Trophoblast cell (in vitro differentiated cells and primary cell): ENCODE results near the gene POU2F1.

Experiments used
- DNase-seq, 2 donors: peaks; one replicate each; pipeline ENCODE4 v3.0.0-alpha.2; 2016
- H2AFZ ChIP-seq: 2 replicates; pipeline ENCODE4 v1.6.1; 2013; ENCODE audit warnings: low read length, moderate library complexity, mild to moderate bottlenecking; ENCODE audit not compliant: insufficient read depth, poor library complexity
- H2AK5ac ChIP-seq: 2 replicates; pipeline ENCODE4 v1.6.1; 2013; ENCODE audit warnings: mild to moderate bottlenecking, low read length
- H2BK120ac ChIP-seq: 2 replicates; pipeline ENCODE4 v1.6.1; 2013; ENCODE audit warnings: low read length, mild to moderate bottlenecking, moderate library complexity; ENCODE audit not compliant: insufficient read depth, poor library complexity
- H2BK12ac ChIP-seq: 2 replicates; pipeline ENCODE4 v1.6.1; 2013; ENCODE audit warnings: mild to moderate bottlenecking, low read length, moderate library complexity
- H2BK5ac ChIP-seq: 2 replicates; pipeline ENCODE4 v1.6.1; 2013; ENCODE audit warnings: low read length, low read depth, moderate library complexity, mild to moderate bottlenecking; ENCODE audit not compliant: poor library complexity
- H3K14ac ChIP-seq: 2 replicates; pipeline ENCODE4 v1.6.1; 2013; ENCODE audit warnings: mild to moderate bottlenecking, low read length
- H3K18ac ChIP-seq: 2 replicates; pipeline ENCODE4 v1.6.1; 2013; ENCODE audit warnings: mild to moderate bottlenecking, low read length
- H3K23ac ChIP-seq: 2 replicates; pipeline ENCODE4 v1.6.1; 2013; ENCODE audit warnings: low read length
- H3K27ac ChIP-seq: 2 replicates; pipeline ENCODE4 v1.5.1; 2013; ENCODE audit warnings: low read depth, mild to moderate bottlenecking, inconsistent platforms, low read length, moderate library complexity
- H3K27me3 ChIP-seq: 2 replicates; pipeline ENCODE4 v1.6.1; 2013; ENCODE audit warnings: inconsistent platforms, mild to moderate bottlenecking, low read length, moderate library complexity; ENCODE audit not compliant: insufficient read depth
- H3K36me3 ChIP-seq, 2 experiments: 1 replicate in 1 of 2; 2 replicates in 1 of 2; pipeline ENCODE4 v1.6.1; 2013; ENCODE audit warnings: low read length in 2 of 2, mild to moderate bottlenecking in 2 of 2, moderate library complexity in 1 of 2; ENCODE audit not compliant: insufficient read depth in 2 of 2, control insufficient read depth in 1 of 2
- H3K4ac ChIP-seq: 2 replicates; pipeline ENCODE4 v1.6.1; 2013; ENCODE audit warnings: low read depth, mild to moderate bottlenecking, low read length, moderate library complexity
- H3K4me1 ChIP-seq, 2 experiments: 1 replicate in 1 of 2; 2 replicates in 1 of 2; pipeline ENCODE4 v1.6.1; 2013; ENCODE audit warnings: low read length in 2 of 2, mild to moderate bottlenecking in 2 of 2, moderate library complexity in 1 of 2; ENCODE audit not compliant: insufficient read depth in 2 of 2, control insufficient read depth in 1 of 2
- H3K4me2 ChIP-seq: 2 replicates; pipeline ENCODE4 v1.6.1; 2013; ENCODE audit warnings: inconsistent platforms, mild to moderate bottlenecking, low read length, moderate library complexity
- H3K4me3 ChIP-seq: 2 replicates; pipeline ENCODE4 v1.5.1; 2013; ENCODE audit warnings: mild to moderate bottlenecking, low read depth, low read length, inconsistent platforms
- H3K79me1 ChIP-seq: one replicate; pipeline ENCODE4 v1.6.1; 2013; ENCODE audit warnings: low read length
- H3K79me2 ChIP-seq: 2 replicates; pipeline ENCODE4 v1.6.1; 2013; ENCODE audit warnings: low read length, mild to moderate bottlenecking; ENCODE audit not compliant: control insufficient read depth, insufficient read depth, poor library complexity
- H3K9ac ChIP-seq: 2 replicates; pipeline ENCODE4 v1.6.1; 2013; ENCODE audit warnings: mild to moderate bottlenecking, low read length
- H3K9me3 ChIP-seq: 2 replicates; pipeline ENCODE4 v1.6.1; 2013; ENCODE audit warnings: low read depth, mild to moderate bottlenecking, control low read depth, inconsistent platforms, low read length; ENCODE audit not compliant: insufficient read depth
- H4K12ac ChIP-seq: 2 replicates; pipeline ENCODE4 v1.6.1; 2013; ENCODE audit warnings: low read depth, mild to moderate bottlenecking, low read length, moderate library complexity
- H4K8ac ChIP-seq: 2 replicates; pipeline ENCODE4 v1.6.1; 2013; ENCODE audit warnings: low read depth, mild to moderate bottlenecking, low read length, moderate library complexity
- H4K91ac ChIP-seq: one replicate; pipeline ENCODE4 v1.6.1; 2013; ENCODE audit warnings: low read depth, mild to moderate bottlenecking, low read length, moderate library complexity
- WGBS: extraction: QIAGEN DNeasy Blood & Tissue Kit; methylation state at CpG from one replicate; pipeline ENCODE4 v1.1.7; 2013; ENCODE audit warnings: missing lambda C conversion rate; ENCODE audit not compliant: insufficient read length, insufficient coverage; ENCODE audit errors: extremely low coverage; 5-methylcytosine and 5-hydroxymethylcytosine counted together

Gene POU2F1

GRCh38 chr1:167455786-167456446 is 235.2 kb downstream of the POU2F1 start:
- H4K8ac ChIP-seq = no peak overlapping the region

GRCh38 chr1:167456524-167456923 is 235.8 kb downstream of the POU2F1 start:
- Histone ChIP-seq H4K8ac (no peak overlapping the region), H3K4me2 (no peak overlapping the region), H3K79me1 (peaks cover 2% of the 10 kb centered on the region), H4K91ac (no peak overlapping the region), H3K79me2 (no peaks in the 10 kb centered on the region), H3K4me3 (no peak overlapping the region), H3K9me3 (peaks cover 2% of the 10 kb centered on the region), H3K14ac (no peak overlapping the region), H3K27ac (no peak overlapping the region), H3K23ac (no peak overlapping the region), H3K4ac (no peak overlapping the region), H4K12ac (no peak overlapping the region), H3K27me3 (peaks cover 7% of the 10 kb centered on the region), H3K9ac (no peak overlapping the region), H2BK5ac (no peak overlapping the region), H2BK12ac (no peak overlapping the region), H3K18ac (no peak overlapping the region), H3K4me1 (peaks cover 0 to 3% of the 10 kb centered on the region in 2 experiments), H2AFZ (no peak overlapping the region), H2AK5ac (no peak overlapping the region), H3K36me3 (no peaks in the 10 kb centered on the region), H2BK120ac (no peak overlapping the region)
- no CpG with 5 or more reads among the region's 5 CpGs for WGBS
- no peak for DNase-seq

More at GRCh38 chr1:167455786-167456446, 235.2 kb downstream of the POU2F1 start:
- no peak overlapping the region for H3K18ac ChIP-seq
- peaks cover 7% of the 10 kb centered on the region for H3K27me3 ChIP-seq
- DNase-seq = peak in 1 of 2 donors; percentile 12
- no peak overlapping the region for H3K14ac ChIP-seq
- no peaks in the 10 kb centered on the region for H3K79me2 ChIP-seq
- H3K9me3 ChIP-seq = peaks cover 2% of the 10 kb centered on the region
- H2BK5ac ChIP-seq = no peak overlapping the region
- peak overlapping the region; percentile 19 for H4K91ac ChIP-seq
- no peak overlapping the region for H3K23ac ChIP-seq
- H2BK12ac ChIP-seq = no peak overlapping the region
- peaks cover 2% of the 10 kb centered on the region for H3K79me1 ChIP-seq
- WGBS = no CpG with 5 or more reads among the region's 23 CpGs
- H2AFZ ChIP-seq = peak overlapping the region; percentile 19
- H3K4me3 ChIP-seq = peak overlapping the region; percentile 79
- H2BK120ac ChIP-seq = no peak overlapping the region
- H3K4me2 ChIP-seq = peak overlapping the region; percentile 99
- H3K27ac ChIP-seq = no peak overlapping the region
- peaks cover 0 to 3% of the 10 kb centered on the region in 2 experiments for H3K4me1 ChIP-seq
- no peak overlapping the region for H4K12ac ChIP-seq
- H2AK5ac ChIP-seq = no peak overlapping the region
- no peak overlapping the region for H3K9ac ChIP-seq
- H3K36me3 ChIP-seq = no peaks in the 10 kb centered on the region
- no peak overlapping the region for H3K4ac ChIP-seq

GRCh38 chr1:167456926-167457325 is 236.2 kb downstream of the POU2F1 start:
- Histone ChIP-seq H3K9me3 (peaks cover 2% of the 10 kb centered on the region), H4K12ac (no peak overlapping the region), H3K14ac (no peak overlapping the region), H3K4me3 (no peak overlapping the region), H3K36me3 (no peaks in the 10 kb centered on the region), H3K27ac (no peak overlapping the region), H4K91ac (no peak overlapping the region), H3K4ac (no peak overlapping the region), H3K79me2 (no peaks in the 10 kb centered on the region), H2BK5ac (no peak overlapping the region), H3K9ac (no peak overlapping the region), H4K8ac (no peak overlapping the region), H3K27me3 (peaks cover 7% of the 10 kb centered on the region), H3K4me1 (peaks cover 0 to 3% of the 10 kb centered on the region in 2 experiments), H2BK12ac (no peak overlapping the region), H3K4me2 (no peak overlapping the region), H2AK5ac (no peak overlapping the region), H2AFZ (no peak overlapping the region), H3K23ac (no peak overlapping the region), H2BK120ac (no peak overlapping the region), H3K18ac (no peak overlapping the region), H3K79me1 (peaks cover 2% of the 10 kb centered on the region)
- WGBS = no CpG with 5 or more reads among the region's 8 CpGs
- no peak for DNase-seq

- Histone ChIP-seq H4K12ac (no peak overlapping the region), H3K27ac (no peak overlapping the region), H3K23ac (no peak overlapping the region), H4K8ac (no peak overlapping the region), H3K4me3 (no peak overlapping the region), H3K27me3 (peaks cover 7% of the 10 kb centered on the region), H3K79me1 (peaks cover 2% of the 10 kb centered on the region), H3K18ac (no peak overlapping the region), H2AFZ (no peak overlapping the region), H3K4me1 (peaks cover 0 to 3% of the 10 kb centered on the region in 2 experiments), H2BK120ac (no peak overlapping the region), H2BK5ac (no peak overlapping the region), H2BK12ac (no peak overlapping the region), H3K4me2 (no peak overlapping the region), H3K9me3 (peaks cover 2% of the 10 kb centered on the region), H3K14ac (no peak overlapping the region), H3K4ac (no peak overlapping the region), H3K79me2 (no peaks in the 10 kb centered on the region), H4K91ac (no peak overlapping the region), H3K9ac (no peak overlapping the region), H3K36me3 (no peaks in the 10 kb centered on the region), H2AK5ac (no peak overlapping the region)
- WGBS = no CpG with 5 or more reads among the region's 11 CpGs
- DNase-seq = no peak
Measured at GRCh38 chr1:167457936-167458584, 237.4 kb downstream of the POU2F1 start.
